Kidney (tissue), 14 donors: ENCODE data around the gene PYROXD2. TPM values are rescaled to one million over a fixed set of nuclear protein-coding genes. Genes with fewer than 3 reads are reported as not detected.

Experiments used
- DNase-seq, 5 donors: peaks; one replicate each; pipeline ENCODE4 v3.0.0-alpha.2; 2013 to 2020
- FAIRE-seq: peaks from 2 replicates; lab custom pipeline; 2012; peaks lifted over from hg19 to GRCh38; lab: Jason Lieb, UNC
- H3K27ac ChIP-seq, 2 donors: one replicate each; pipeline ENCODE4 v1.7.0; 2013; ENCODE audit warnings: low read depth in 2 of 2, low read length in 2 of 2, inconsistent platforms in 1 of 2
- H3K27me3 ChIP-seq: one replicate; pipeline ENCODE4 v1.7.1; 2013; ENCODE audit warnings: low read length, inconsistent platforms; ENCODE audit not compliant: control insufficient read depth, insufficient read depth
- H3K36me3 ChIP-seq, 3 donors: one replicate each; pipeline versions ENCODE4 v1.7.0 to v1.7.1; 2013; ENCODE audit warnings: low read length in 3 of 3, control low read depth in 1 of 3, inconsistent platforms in 1 of 3; ENCODE audit not compliant: insufficient read depth in 3 of 3, control insufficient read depth in 2 of 3
- H3K4me1 ChIP-seq, 3 donors: one replicate each; pipeline versions ENCODE4 v1.7.0 to v1.7.1; 2013; ENCODE audit warnings: low read length in 3 of 3, inconsistent platforms in 1 of 3, low read depth in 1 of 3; ENCODE audit not compliant: control insufficient read depth in 2 of 3, insufficient read depth in 2 of 3
- H3K4me3 ChIP-seq, 3 donors: one replicate each; pipeline versions ENCODE4 v1.7.0 to v1.8.1; 2013; ENCODE audit warnings: low read length in 3 of 3, control low read depth in 1 of 3, inconsistent platforms in 1 of 3
- H3K9ac ChIP-seq, 3 donors: one replicate each; pipeline versions ENCODE4 v1.7.0 to v1.7.1; 2013; ENCODE audit warnings: low read length in 3 of 3, control low read depth in 1 of 3, inconsistent platforms in 1 of 3
- H3K9me3 ChIP-seq, 3 donors: one replicate each; pipeline versions ENCODE4 v1.7.0 to v1.7.1; 2013; ENCODE audit warnings: low read length in 3 of 3, control low read depth in 1 of 3, inconsistent platforms in 1 of 3; ENCODE audit not compliant: control insufficient read depth in 2 of 3, insufficient read depth in 1 of 3
- intact Hi-C: fragments of 100-400 bp; cut with DNase I; formaldehyde crosslinking; loops from one replicate; pipeline ENCODE4 v1.11.1; 2022
- polyA plus RNA-seq: library from polyadenylated mRNA; stranded (reverse); fragments of 350-450 nt; fragmentation: Illumina TruSeq; extraction: RNeasy Lipid Tissue Mini Kit (QIAGEN cat#74804); gene quantifications from one replicate; pipeline ENCODE4 v1.2.3, GENCODE V29; 2014; ENCODE audit warnings: low read depth, low replicate concordance; ENCODE audit not compliant: insufficient read depth
- total RNA-seq: library from RNA; stranded (reverse); fragmentation: NEBNext Ultra II Directional; extraction: Animal tissue kit (Norgen Biotek cat#: 25700); gene quantifications from one replicate; pipeline ENCODE4 v1.2.1, GENCODE V29; 2021
- TF ChIP-seq, protein P1 (sequence below): IDR thresholded peaks from 3 replicates; pipeline ENCODE4 v1.5.1; 2012; ENCODE audit warnings: mild to moderate bottlenecking, moderate library complexity, borderline replicate concordance; ENCODE audit not compliant: insufficient read depth; ENCODE audit errors: extremely low read depth
- donor health status: control.
- donor health status: control.
- donor health status: control.
- donor health status: control.
- donor health status: control.
- donor health status: DM: yes; HTN: yes; CAD: no.
- donor health status: Normal renal cell carcinoma (clear cell type).

Gene PYROXD2
- total and polyA plus RNA-seq, 2 donors from 2014 or later: 7.8 to 14.1 TPM

DNA sequence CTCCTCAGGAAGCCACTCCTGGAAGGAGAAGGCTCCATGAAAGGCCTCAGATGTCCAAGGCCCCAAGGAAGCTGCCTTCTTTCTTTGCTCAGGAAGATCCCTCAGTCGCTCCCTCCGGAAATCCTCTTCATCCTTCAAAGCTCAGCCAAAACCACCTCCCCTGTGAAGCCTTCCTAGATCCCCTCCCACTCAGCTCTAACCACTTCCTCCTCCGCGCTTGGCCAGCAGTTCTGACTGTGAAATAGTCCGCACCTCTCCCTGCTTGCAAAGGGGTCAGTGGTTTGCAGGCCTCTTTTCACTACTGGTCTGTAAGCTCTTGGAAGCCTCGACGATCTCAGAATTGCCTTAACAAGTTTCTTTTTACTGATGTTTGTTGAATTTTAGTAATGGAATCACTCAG lies 23.9 kb downstream of the PYROXD2 start:
- no peaks in the 10 kb centered on the region for H3K9me3 ChIP-seq
- TF ChIP-seq, protein P1, sequence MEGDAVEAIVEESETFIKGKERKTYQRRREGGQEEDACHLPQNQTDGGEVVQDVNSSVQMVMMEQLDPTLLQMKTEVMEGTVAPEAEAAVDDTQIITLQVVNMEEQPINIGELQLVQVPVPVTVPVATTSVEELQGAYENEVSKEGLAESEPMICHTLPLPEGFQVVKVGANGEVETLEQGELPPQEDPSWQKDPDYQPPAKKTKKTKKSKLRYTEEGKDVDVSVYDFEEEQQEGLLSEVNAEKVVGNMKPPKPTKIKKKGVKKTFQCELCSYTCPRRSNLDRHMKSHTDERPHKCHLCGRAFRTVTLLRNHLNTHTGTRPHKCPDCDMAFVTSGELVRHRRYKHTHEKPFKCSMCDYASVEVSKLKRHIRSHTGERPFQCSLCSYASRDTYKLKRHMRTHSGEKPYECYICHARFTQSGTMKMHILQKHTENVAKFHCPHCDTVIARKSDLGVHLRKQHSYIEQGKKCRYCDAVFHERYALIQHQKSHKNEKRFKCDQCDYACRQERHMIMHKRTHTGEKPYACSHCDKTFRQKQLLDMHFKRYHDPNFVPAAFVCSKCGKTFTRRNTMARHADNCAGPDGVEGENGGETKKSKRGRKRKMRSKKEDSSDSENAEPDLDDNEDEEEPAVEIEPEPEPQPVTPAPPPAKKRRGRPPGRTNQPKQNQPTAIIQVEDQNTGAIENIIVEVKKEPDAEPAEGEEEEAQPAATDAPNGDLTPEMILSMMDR: no peak
- peaks cover 0 to 7% (median 0%) of the 10 kb centered on the region in 3 donors for H3K36me3 ChIP-seq
- no peaks in the 10 kb centered on the region for H3K27me3 ChIP-seq
- H3K4me3 ChIP-seq: no peak overlapping the region
- no peaks in the 10 kb centered on the region for H3K4me1 ChIP-seq
- H3K9ac ChIP-seq: no peak overlapping the region
- no peak for FAIRE-seq
- H3K27ac ChIP-seq: no peak overlapping the region
- no peak for DNase-seq
- intact Hi-C loops: no loop called here

DNA sequence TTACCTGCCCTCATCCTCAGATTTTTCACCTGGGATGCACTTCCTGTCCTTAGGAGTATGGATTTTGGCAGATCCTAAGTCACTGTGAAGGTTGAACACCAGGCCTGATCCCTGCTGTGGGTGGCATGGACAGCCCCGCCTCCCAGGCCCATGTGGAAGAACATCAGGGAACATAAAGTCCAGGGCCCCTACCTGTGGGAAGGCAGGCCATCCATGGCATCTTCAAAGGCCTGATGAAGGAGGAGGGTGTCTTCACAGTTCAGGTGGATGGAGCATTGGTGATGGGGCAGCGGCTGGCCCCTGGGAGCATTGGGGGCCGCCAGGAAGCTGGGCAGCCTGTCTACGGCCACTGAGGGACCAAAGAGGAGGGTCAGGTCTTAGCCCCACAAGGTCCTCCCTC lies 24.6 kb downstream of the PYROXD2 start:
- DNase-seq (no peak), FAIRE-seq (no peak)
- Histone ChIP-seq H3K9ac (no peak overlapping the region), H3K27me3 (no peaks in the 10 kb centered on the region), H3K4me1 (no peaks in the 10 kb centered on the region), H3K27ac (no peak overlapping the region), H3K9me3 (no peaks in the 10 kb centered on the region), H3K36me3 (peaks cover 0 to 6% (median 0%) of the 10 kb centered on the region in 3 donors), H3K4me3 (no peak overlapping the region)
- TF ChIP-seq, protein P1: no peak
- intact Hi-C loops: no loop called here

DNA sequence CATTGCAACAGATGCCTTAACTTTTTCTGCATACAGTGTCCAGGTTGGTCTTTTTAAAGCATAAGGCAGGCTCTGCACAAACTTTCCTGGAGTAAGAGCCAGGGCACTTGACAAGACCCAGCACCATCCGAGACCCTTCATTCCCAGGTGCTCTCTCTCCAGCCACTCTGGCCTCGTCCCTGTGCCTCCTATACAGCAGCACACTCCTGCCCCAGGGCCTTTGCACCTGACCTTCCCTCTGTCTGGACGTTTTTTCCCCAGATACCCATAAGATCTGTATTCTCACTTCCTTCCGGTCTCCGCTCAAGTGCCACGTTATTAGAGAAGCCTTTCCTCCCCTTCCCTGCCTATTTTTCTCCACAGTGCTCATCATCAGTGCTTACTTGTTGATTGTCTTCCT lies 25.6 kb downstream of the PYROXD2 start:
- Histone ChIP-seq H3K9me3 (no peaks in the 10 kb centered on the region), H3K4me1 (no peaks in the 10 kb centered on the region), H3K27ac (no peak overlapping the region), H3K27me3 (no peaks in the 10 kb centered on the region), H3K9ac (no peak overlapping the region), H3K36me3 (no peaks in the 10 kb centered on the region), H3K4me3 (no peak overlapping the region)
- intact Hi-C loops: no loop called here
- DNase-seq (no peak), FAIRE-seq (no peak)
- TF ChIP-seq, protein P1: no peak

DNA sequence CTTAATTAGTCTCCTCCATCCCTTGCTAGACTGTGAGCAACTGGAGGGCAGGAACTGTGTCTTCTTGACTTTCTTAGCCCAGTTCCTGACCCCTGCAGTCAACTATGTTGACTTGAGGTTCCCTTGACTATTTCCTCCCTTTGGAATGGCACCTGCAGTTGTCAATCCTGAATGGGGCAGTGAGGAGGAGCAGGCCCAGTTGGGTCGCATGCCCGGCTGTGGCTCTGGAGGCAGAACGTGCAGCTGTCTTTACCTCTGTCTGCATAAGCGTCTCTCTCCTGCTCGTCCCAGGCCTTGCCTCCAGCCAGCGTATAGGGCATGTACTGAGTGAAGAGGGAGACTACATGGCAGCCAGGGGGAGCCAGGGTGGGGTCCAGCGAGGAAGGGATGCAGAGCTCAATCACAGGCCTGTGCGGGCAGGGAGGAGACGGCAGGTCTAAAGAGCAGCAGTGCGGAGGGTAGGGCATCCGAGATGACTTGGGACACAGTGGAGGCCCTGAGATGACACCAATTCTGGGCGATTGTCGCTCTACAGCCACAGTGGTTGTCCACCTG lies 26.8 kb downstream of the PYROXD2 start:
- H3K4me1 ChIP-seq: no peaks in the 10 kb centered on the region
- no peak overlapping the region for H3K27ac ChIP-seq
- H3K27me3 ChIP-seq: no peaks in the 10 kb centered on the region
- no peak overlapping the region for H3K4me3 ChIP-seq
- intact Hi-C loops: no loop called here
- no peak overlapping the region for H3K9ac ChIP-seq
- FAIRE-seq (no peak), DNase-seq (no peak)
- TF ChIP-seq, protein P1: no peak
- no peaks in the 10 kb centered on the region for H3K36me3 ChIP-seq
- no peaks in the 10 kb centered on the region for H3K9me3 ChIP-seq
